Endothelial cell of umbilical vein (primary cell): Measurements from ENCODE around the gene CYREN. TPM values are rescaled to one million over a fixed set of nuclear protein-coding genes. Genes with fewer than 3 reads are reported as not detected.

Experiments
- BruUV-seq: library from RNA; stranded (reverse); fragments of 400-500 nt; replicated peaks from 2 replicates; lab custom pipeline; 2021; lab: Mats Ljungman, UMichigan
- CTCF ChIA-PET: fragments of 300-600, 350-600 bp; sonication (Branson Sonifier 250); formaldehyde crosslinking; loops from one replicate; lab custom pipeline; 2021; ENCODE audit warnings: antibody characterized with exemption, inconsistent platforms; lab: Charles Lee
- POLR2A ChIA-PET: fragments of 300-600, 350-600 bp; sonication (Branson Sonifier 250); formaldehyde crosslinking; loops from one replicate; lab custom pipeline; 2021; ENCODE audit warnings: antibody characterized with exemption, inconsistent platforms; lab: Charles Lee
- DNase-seq: peaks from one replicate; pipeline ENCODE4 v3.0.0-alpha.2; 2011; ENCODE audit warnings: low read depth, low spot score
- FAIRE-seq: peaks from 2 replicates; lab custom pipeline; 2011; peaks lifted over from hg19 to GRCh38; lab: Jason Lieb, UNC
- H2AFZ ChIP-seq: 2 replicates; pipeline ENCODE4 v1.6.0; 2012; ENCODE audit warnings: low read depth, low read length, control low read depth, inconsistent platforms
- H3K27ac ChIP-seq: 2 replicates; pipeline ENCODE4 v1.5.1; 2011; ENCODE audit warnings: low read depth, mild to moderate bottlenecking, control low read depth, low read length, moderate library complexity; ENCODE audit not compliant: insufficient read depth
- H3K27me3 ChIP-seq, 2 experiments: 2 replicates each; pipeline versions ENCODE4 v1.6.0 to v1.6.1; 2011; ENCODE audit warnings: low read length in 2 of 2, mixed read lengths in 1 of 2; ENCODE audit not compliant: control insufficient read depth in 2 of 2, insufficient read depth in 2 of 2
- H3K36me3 ChIP-seq, 2 experiments: 2 replicates in 1 of 2; 3 replicates in 1 of 2; pipeline ENCODE4 v1.5.1; 2011; ENCODE audit warnings: low read length in 2 of 2, mild to moderate bottlenecking in 1 of 2, moderate library complexity in 1 of 2; ENCODE audit not compliant: control insufficient read depth in 2 of 2, insufficient read depth in 2 of 2; ENCODE audit errors: extremely low read depth in 1 of 2
- H3K4me1 ChIP-seq: 3 replicates; pipeline ENCODE4 v1.5.1; 2011; ENCODE audit warnings: mild to moderate bottlenecking, low read length; ENCODE audit not compliant: control insufficient read depth, insufficient read depth; ENCODE audit errors: extremely low read depth
- H3K4me2 ChIP-seq: 2 replicates; pipeline ENCODE4 v1.6.1; 2011; ENCODE audit warnings: low read length, control low read depth, mixed read lengths; ENCODE audit not compliant: insufficient read depth
- H3K4me3 ChIP-seq, 3 experiments: fragments of 200-600 bp in 1 of 3; sonication (generic), shearing (Covaris generic) in 1 of 3; replicated peaks in 1 of 3; 2 replicates each; pipeline ENCODE4 v1.5.1; 2011 to 2016; ENCODE audit warnings: control low read depth in 3 of 3, low read length in 3 of 3, mild to moderate bottlenecking in 2 of 3, inconsistent platforms in 1 of 3, low read depth in 1 of 3, moderate library complexity in 1 of 3; ENCODE audit not compliant: insufficient read depth in 1 of 3
- H3K79me2 ChIP-seq: 2 replicates; pipeline ENCODE4 v1.6.0; 2012; ENCODE audit warnings: low read length, inconsistent platforms; ENCODE audit not compliant: control insufficient read depth, insufficient read depth
- H3K9ac ChIP-seq: replicated peaks from 2 replicates; pipeline ENCODE3; 2011; ENCODE audit warnings: low read length, control low read depth; ENCODE audit not compliant: insufficient read depth; ENCODE audit errors: extremely low read depth
- H3K9me1 ChIP-seq: replicated peaks from 3 replicates; pipeline ENCODE4 v1.6.0; 2011; ENCODE audit warnings: mild to moderate bottlenecking, low read length; ENCODE audit not compliant: control insufficient read depth, insufficient read depth; ENCODE audit errors: extremely low read depth
- H3K9me3 ChIP-seq: replicated peaks from 2 replicates; pipeline ENCODE4 v1.5.1; 2012; ENCODE audit warnings: low read length, inconsistent platforms; ENCODE audit not compliant: control insufficient read depth, insufficient read depth
- H4K20me1 ChIP-seq: replicated peaks from 2 replicates; pipeline ENCODE3; 2011; ENCODE audit warnings: mild to moderate bottlenecking, low read length; ENCODE audit not compliant: control insufficient read depth, insufficient read depth; ENCODE audit errors: extremely low read depth
- CTCF ChIP-seq, 2 donors: IDR thresholded peaks; 1 replicate in 1 of 2; 2 replicates in 1 of 2; pipeline ENCODE4 v1.5.1; 2011; ENCODE audit warnings: low read length in 2 of 2, mild to moderate bottlenecking in 2 of 2, moderate library complexity in 2 of 2, control low read depth in 1 of 2, inconsistent platforms in 1 of 2, low read depth in 1 of 2; ENCODE audit not compliant: insufficient read depth in 1 of 2; ENCODE audit errors: extremely low read depth in 1 of 2
- EZH2 ChIP-seq: IDR thresholded peaks from 2 replicates; pipeline ENCODE4 v1.6.1; 2012; ENCODE audit warnings: borderline replicate concordance, low read depth, mild to moderate bottlenecking, moderate library complexity, low read length, inconsistent platforms; ENCODE audit not compliant: severe bottlenecking
- FOS ChIP-seq: IDR thresholded peaks from 2 replicates; pipeline ENCODE4 v1.6.1; 2011; ENCODE audit warnings: mild to moderate bottlenecking, low read length, moderate library complexity, borderline replicate concordance; ENCODE audit not compliant: insufficient read depth
- GATA2 ChIP-seq: IDR thresholded peaks from 2 replicates; pipeline ENCODE4 v1.7.0; 2011; ENCODE audit warnings: low read depth, mild to moderate bottlenecking, moderate library complexity, mixed read lengths, low read length; ENCODE audit not compliant: insufficient read length, insufficient read depth
- JUN ChIP-seq: IDR thresholded peaks from 2 replicates; pipeline ENCODE4 v1.6.1; 2011; ENCODE audit warnings: borderline replicate concordance, low read depth; ENCODE audit not compliant: insufficient read length, insufficient read depth
- MAX ChIP-seq: IDR thresholded peaks from 2 replicates; pipeline ENCODE4 v1.6.1; 2011; ENCODE audit not compliant: insufficient read depth, insufficient read length
- POLR2A ChIP-seq: IDR thresholded peaks from 2 replicates; pipeline ENCODE4 v1.6.1; 2012; ENCODE audit warnings: low read depth, mild to moderate bottlenecking, control low read depth, low read length
- POLR2AphosphoS5 ChIP-seq: IDR thresholded peaks from 2 replicates; pipeline ENCODE4 v1.6.1; 2012; ENCODE audit warnings: low read depth, mild to moderate bottlenecking, control low read depth, low read length, moderate library complexity; ENCODE audit not compliant: insufficient read depth
- dilution Hi-C: fragments of 300-500 bp; cut with MboI; formaldehyde crosslinking; loops from one replicate; pipeline ENCODE4 v1.15.0; 2019; ENCODE audit warnings: low sequenced_read_pairs; ENCODE audit not compliant: extremely low pct_ligation_motif_present
- intact Hi-C: fragments of 100-400 bp; cut with micrococcal nuclease; formaldehyde crosslinking; loops from one replicate; pipeline ENCODE4 v1.10.0; 2022
- polyA plus RNA-seq, 4 experiments: library from polyadenylated mRNA; depleted of rRNA in 3 of 4; stranded (reverse) in 3 of 4; unstranded in 1 of 4; fragments of >200 nt; gene quantifications; 2 replicates each; pipeline versions ENCODE4 v1.2.1 to v1.2.3, GENCODE V29; 2011 to 2012; ENCODE audit warnings: missing spikeins in 1 of 4
- total RNA-seq: library from RNA; stranded (reverse); gene quantifications from 2 replicates; pipeline ENCODE4 v1.2.3, GENCODE V29; 2021

The CYREN gene
- total and polyA plus RNA-seq, 2 donors (not counting 3 experiments of a cell fraction or from before 2014, with no cell fraction given), result 19.1 to 30.8 TPM

- intact Hi-C loops (loop anchor here (5.0 to 10.0 kb wide), 2 partner anchors 67 to 470 kb away; no protein-coding TSS in a partner anchor), dilution Hi-C loops (no loop called here)
Observed at GRCh38 chr7:135164357-135165061, 6.0 kb downstream of the CYREN start.

More at GRCh38 chr7:135164357-135165061, 6.0 kb downstream of the CYREN start:
- Histone ChIP-seq H3K9ac (no peak overlapping the region), H3K9me3 (no peaks in the 10 kb centered on the region), H3K79me2 (peaks cover 2% of the 10 kb centered on the region), H3K36me3 (peaks cover 4% of the 10 kb centered on the region in 2 experiments), H2AFZ (no peak overlapping the region), H3K4me2 (no peak overlapping the region), H4K20me1 (no peaks in the 10 kb centered on the region), H3K27ac (no peak overlapping the region), H3K27me3 (no peaks in the 10 kb centered on the region), H3K4me1 (peaks cover 43% of the 10 kb centered on the region), H3K9me1 (no peaks in the 10 kb centered on the region), H3K4me3 (no peak overlapping the region)
- BruUV-seq, result no TSS peak
- POLR2A ChIA-PET, result no interaction called here
- TF ChIP-seq JUN (no peak), EZH2 (no peak), MAX (no peak), CTCF (IDR thresholded peaks at IDR 0.05; ENCODE audit: extremely low read depth in 1 of 2, insufficient read depth in 1 of 2, low read depth in 1 of 2, low read length in 2 of 2) (no peak), POLR2AphosphoS5 (no peak), GATA2 (no peak), FOS (no peak), POLR2A (no peak)
- CTCF ChIA-PET, result no interaction called here
- DNase-seq (no peak), FAIRE-seq (no peak)
